Choroid plexus epithelial cell (primary cell): ENCODE measurements around the gene CCDC85B.

Source experiments
- DNase-seq: peaks from one replicate; pipeline ENCODE4 v3.0.0-alpha.2; 2010; ENCODE audit warnings: low read depth
- H3K4me3 ChIP-seq: 2 replicates; pipeline ENCODE4 v1.5.1; 2011; ENCODE audit warnings: low read depth, mild to moderate bottlenecking, control low read depth, low read length, moderate library complexity
- TF ChIP-seq, protein P1 (sequence below): conservative IDR thresholded peaks from 2 replicates; pipeline ENCODE4 v1.5.1; 2011; ENCODE audit warnings: low read depth, mild to moderate bottlenecking, control low read depth, inconsistent platforms, low read length, moderate library complexity

Gene CCDC85B

DNA sequence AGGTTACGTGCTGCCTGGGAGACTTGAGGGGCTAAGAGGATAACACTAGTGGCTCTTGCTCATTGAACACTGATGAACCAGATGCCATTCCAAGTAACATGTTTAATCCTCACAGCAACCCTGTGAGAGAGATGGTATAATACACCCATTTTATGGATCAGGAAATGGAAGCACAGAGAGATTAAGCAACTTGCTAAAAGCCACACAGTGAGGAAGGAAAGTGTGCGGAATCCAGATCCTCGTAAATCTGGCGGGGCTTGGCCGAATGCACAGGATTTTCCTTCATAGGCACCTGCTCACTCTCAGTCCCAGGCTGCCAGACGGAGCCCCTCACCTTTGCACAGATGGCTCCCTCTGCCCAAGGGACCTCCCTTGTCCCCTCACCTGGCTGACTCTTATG, 17.4 kb downstream of the CCDC85B start:
- TF ChIP-seq, protein P1, sequence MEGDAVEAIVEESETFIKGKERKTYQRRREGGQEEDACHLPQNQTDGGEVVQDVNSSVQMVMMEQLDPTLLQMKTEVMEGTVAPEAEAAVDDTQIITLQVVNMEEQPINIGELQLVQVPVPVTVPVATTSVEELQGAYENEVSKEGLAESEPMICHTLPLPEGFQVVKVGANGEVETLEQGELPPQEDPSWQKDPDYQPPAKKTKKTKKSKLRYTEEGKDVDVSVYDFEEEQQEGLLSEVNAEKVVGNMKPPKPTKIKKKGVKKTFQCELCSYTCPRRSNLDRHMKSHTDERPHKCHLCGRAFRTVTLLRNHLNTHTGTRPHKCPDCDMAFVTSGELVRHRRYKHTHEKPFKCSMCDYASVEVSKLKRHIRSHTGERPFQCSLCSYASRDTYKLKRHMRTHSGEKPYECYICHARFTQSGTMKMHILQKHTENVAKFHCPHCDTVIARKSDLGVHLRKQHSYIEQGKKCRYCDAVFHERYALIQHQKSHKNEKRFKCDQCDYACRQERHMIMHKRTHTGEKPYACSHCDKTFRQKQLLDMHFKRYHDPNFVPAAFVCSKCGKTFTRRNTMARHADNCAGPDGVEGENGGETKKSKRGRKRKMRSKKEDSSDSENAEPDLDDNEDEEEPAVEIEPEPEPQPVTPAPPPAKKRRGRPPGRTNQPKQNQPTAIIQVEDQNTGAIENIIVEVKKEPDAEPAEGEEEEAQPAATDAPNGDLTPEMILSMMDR: no peak
- DNase-seq: no peak
- no peak overlapping the region for H3K4me3 ChIP-seq

GRCh38 chr11:65911682-65912568, 21.5 kb downstream of the CCDC85B start:
- TF ChIP-seq, protein P1: peak; percentile 16
- no peak overlapping the region for H3K4me3 ChIP-seq
- DNase-seq: peak; percentile 50

- no peak overlapping the region for H3K4me3 ChIP-seq
- TF ChIP-seq, protein P1: no peak
- DNase-seq: peak; percentile 50
Measured at GRCh38 chr11:65912845-65913244, 22.4 kb downstream of the CCDC85B start.

- TF ChIP-seq, protein P1: no peak
- H3K4me3 ChIP-seq: peak overlapping the region; percentile 13
Measured at GRCh38 chr11:65915101-65915820, 24.8 kb downstream of the CCDC85B start.

DNA sequence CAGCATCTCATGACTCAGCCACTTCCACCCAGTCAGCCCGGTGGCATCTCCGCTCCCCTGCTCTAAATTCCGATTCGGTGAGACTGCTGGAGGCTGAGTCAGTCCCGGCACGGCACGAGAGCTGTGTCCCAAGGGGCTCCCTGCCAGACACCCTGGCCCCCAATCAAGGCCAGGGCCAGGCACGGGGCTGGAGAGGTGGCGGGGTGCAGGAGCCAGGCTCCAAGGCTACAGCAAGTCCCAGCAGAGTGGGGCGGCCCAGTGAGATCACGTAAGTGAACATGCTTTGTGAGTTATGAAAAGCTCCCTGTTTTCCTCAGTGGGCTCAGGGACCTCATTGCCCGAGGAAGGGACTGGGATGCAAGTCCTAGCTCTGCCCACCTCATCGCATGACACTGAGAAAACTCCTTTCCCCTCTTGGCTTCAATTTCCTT, 25.4 kb downstream of the CCDC85B start:
- TF ChIP-seq, protein P1: no peak
- peak; percentile 97 for DNase-seq
- peak overlapping the region; percentile 6 for H3K4me3 ChIP-seq

More at GRCh38 chr11:65915101-65915820, 24.8 kb downstream of the CCDC85B start:
- DNase-seq: no peak

DNA sequence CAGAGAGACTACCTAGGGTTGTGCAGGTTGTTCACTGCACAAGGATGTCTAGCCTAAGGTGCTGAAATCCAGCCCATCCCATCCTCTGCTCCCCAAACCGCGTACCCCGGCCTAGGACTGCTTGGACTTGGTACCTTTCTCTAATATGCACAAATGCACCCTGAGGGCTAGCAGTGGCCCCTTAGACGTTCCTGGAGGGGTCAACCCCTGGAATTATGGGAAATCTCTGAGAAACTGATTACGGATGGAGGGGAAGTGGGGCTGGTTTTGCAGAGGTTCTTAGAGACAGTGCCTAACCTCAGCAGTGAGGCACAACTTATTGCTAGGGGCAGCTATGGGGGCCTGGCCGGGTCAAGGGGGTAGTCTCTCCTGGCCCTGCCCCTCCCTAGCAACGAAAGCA, 25.9 kb downstream of the CCDC85B start:
- no peak for DNase-seq
- no peak overlapping the region for H3K4me3 ChIP-seq
- TF ChIP-seq, protein P1: no peak
